GM21367 (cell line): ENCODE data around the gene NPTXR.

Experiments
- ATAC-seq: cut with Tn5 transposase; IDR thresholded peaks from one replicate; pipeline ENCODE4 v1.9.1; 2021; ENCODE audit not compliant: unreplicated experiment

Gene NPTXR

GRCh38 chr22:38774496-38775166 is 69.2 kb downstream of the NPTXR start:
- no peak for ATAC-seq

DNA sequence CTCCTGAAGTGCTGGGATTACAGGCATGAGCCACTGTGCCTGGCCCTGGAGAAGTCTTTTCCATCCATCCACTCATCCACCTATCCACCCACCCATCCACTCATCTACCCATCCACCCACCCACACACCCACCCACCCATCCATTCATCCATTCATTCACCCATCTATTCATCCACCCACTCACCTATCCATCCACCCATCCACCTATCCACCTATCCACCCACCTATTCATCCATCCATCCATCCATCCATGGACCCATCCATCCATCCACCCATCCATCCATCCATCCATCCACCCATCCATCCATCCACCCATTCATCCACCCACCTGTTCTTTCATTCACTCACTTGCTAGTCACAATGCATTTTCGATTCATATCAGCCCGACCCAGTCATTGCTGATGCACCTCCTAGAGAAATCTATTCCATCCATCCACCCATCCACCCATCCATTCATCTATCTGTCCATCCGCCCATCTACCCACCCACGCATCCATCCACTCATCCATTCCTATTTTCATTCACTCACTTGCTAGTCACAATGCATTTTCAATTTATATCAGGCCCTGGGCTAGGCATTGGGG is 70.4 kb downstream of the NPTXR start:
- ATAC-seq, result no peak

DNA sequence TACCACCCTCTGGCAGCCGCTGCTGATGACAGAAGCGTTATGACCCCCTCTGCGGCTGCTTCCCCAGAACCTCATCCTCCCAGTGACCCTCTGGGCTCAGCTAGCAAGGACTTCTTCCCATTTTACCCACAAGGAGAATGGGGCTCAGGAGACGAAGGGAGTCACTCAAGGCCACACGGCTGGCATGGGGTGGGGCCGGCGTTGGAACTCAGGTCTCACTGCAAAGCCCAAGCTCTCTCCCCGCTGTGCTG is 71.3 kb downstream of the NPTXR start:
- no peak for ATAC-seq

DNA sequence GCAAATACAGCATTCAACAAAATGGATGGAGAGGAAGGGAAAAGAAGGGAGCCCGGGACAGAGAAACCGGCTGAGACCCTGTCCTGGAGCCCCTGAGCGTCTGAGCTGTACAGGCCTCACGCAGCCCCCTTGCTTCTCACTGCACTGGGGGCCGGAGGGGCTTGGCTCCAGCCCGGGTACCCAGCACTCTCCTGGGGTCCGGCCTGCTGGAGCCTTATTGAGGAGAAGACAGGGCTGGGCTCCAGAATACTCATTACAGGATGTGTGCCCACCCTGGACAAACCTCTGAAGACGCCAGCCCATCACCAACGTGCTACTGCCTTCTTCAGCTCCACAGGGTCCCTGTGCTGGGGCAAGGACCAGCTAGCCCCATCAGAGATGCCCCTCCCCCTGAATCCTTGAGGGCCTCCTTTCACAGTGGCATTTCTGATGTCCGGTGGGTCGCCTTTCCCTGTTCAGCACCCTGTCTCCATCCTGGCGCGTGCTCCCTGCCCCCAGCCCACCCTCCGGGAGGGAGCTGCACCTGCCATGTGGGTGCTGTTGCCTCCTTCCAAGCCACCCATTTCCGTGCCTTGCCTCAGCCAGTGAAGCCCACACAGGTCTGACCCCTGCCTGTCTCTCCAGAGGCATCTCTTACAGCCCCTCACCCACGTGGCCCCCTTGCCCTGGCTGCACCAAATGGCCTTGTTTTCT is 73.4 kb downstream of the NPTXR start:
- ATAC-seq, result no peak
